Liver (tissue), 9 donors: Measurements from ENCODE around the gene MPRIP. TPM values are rescaled to one million over a fixed set of nuclear protein-coding genes. Genes with fewer than 3 reads are reported as not detected.
"Not testable (repeated sequence)": the region's sequence is repeated elsewhere in the genome, so short reads cannot be mapped to it uniquely, and the experiment has no call there.

Experiments used
- DNase-seq: peaks from one replicate; pipeline ENCODE4 v3.0.0-alpha.2; 2017; ENCODE audit warnings: low spot score
- H3K27ac ChIP-seq, 2 donors: one replicate each; pipeline ENCODE4 v1.7.0; 2013; ENCODE audit warnings: inconsistent platforms in 2 of 2, low read length in 2 of 2, control low read depth in 1 of 2, low read depth in 1 of 2, mild to moderate bottlenecking in 1 of 2
- H3K27me3 ChIP-seq, 4 donors: one replicate each; pipeline versions ENCODE4 v1.6.1 to v1.7.0; 2013; ENCODE audit warnings: low read length in 3 of 4, inconsistent platforms in 1 of 4, mild to moderate bottlenecking in 1 of 4, moderate library complexity in 1 of 4; ENCODE audit not compliant: control insufficient read depth in 4 of 4, insufficient read depth in 4 of 4
- H3K36me3 ChIP-seq, 4 donors: one replicate each; pipeline versions ENCODE4 v1.6.1 to v1.7.0; 2013; ENCODE audit warnings: low read length in 3 of 4, mild to moderate bottlenecking in 3 of 4, low read depth in 1 of 4, moderate library complexity in 1 of 4; ENCODE audit not compliant: control insufficient read depth in 4 of 4, insufficient read depth in 3 of 4
- H3K4me1 ChIP-seq, 4 donors: one replicate each; pipeline versions ENCODE4 v1.6.1 to v1.7.0; 2013; ENCODE audit warnings: low read length in 3 of 4, mild to moderate bottlenecking in 3 of 4, moderate library complexity in 1 of 4; ENCODE audit not compliant: control insufficient read depth in 4 of 4, insufficient read depth in 4 of 4
- H3K4me3 ChIP-seq, 3 donors: one replicate each; pipeline versions ENCODE4 v1.6.1 to v1.7.0; 2013; ENCODE audit warnings: low read length in 3 of 3, control low read depth in 1 of 3, low read depth in 1 of 3, mild to moderate bottlenecking in 1 of 3
- H3K9ac ChIP-seq, 2 donors: one replicate each; pipeline ENCODE4 v1.7.0; 2013; ENCODE audit warnings: low read length in 2 of 2, mild to moderate bottlenecking in 2 of 2, moderate library complexity in 2 of 2, control low read depth in 1 of 2, low read depth in 1 of 2
- H3K9me3 ChIP-seq, 4 donors: one replicate each; pipeline versions ENCODE4 v1.6.1 to v1.7.0; 2013; ENCODE audit warnings: low read length in 3 of 4; ENCODE audit not compliant: control insufficient read depth in 4 of 4
- ATF3 ChIP-seq: IDR thresholded peaks from 2 replicates; pipeline ENCODE4 v1.6.1; 2016; ENCODE audit warnings: antibody characterized with exemption
- CTCF ChIP-seq: fragments of 150-350 bp; IDR thresholded peaks from 2 replicates; pipeline ENCODE4 v1.5.1; 2017; ENCODE audit warnings: improper control_type of control experiment, low read depth, low read length; ENCODE audit not compliant: missing input control
- EGR1 ChIP-seq, 2 donors: IDR thresholded peaks; 2 replicates each; pipeline ENCODE4 v1.6.1; 2016 to 2018; ENCODE audit warnings: antibody characterized with exemption in 2 of 2, low read depth in 2 of 2
- FOXA1 ChIP-seq: IDR thresholded peaks from 2 replicates; pipeline ENCODE4 v1.6.1; 2016; ENCODE audit warnings: antibody characterized with exemption
- FOXA2 ChIP-seq: IDR thresholded peaks from 2 replicates; pipeline ENCODE4 v1.6.1; 2016; ENCODE audit warnings: antibody characterized with exemption
- GABPA ChIP-seq, 2 donors: IDR thresholded peaks in 1 of 2; conservative IDR thresholded peaks in 1 of 2; 2 replicates each; pipeline ENCODE4 v1.6.1; 2016; ENCODE audit warnings: antibody characterized with exemption in 2 of 2, mild to moderate bottlenecking in 1 of 2, moderate library complexity in 1 of 2
- HNF4A ChIP-seq, 2 donors: conservative IDR thresholded peaks; 2 replicates each; pipeline ENCODE4 v1.6.1; 2016; ENCODE audit warnings: antibody characterized with exemption in 2 of 2, mild to moderate bottlenecking in 2 of 2
- HNF4G ChIP-seq: IDR thresholded peaks from 2 replicates; pipeline ENCODE4 v1.6.1; 2016; ENCODE audit warnings: antibody characterized with exemption
- JUND ChIP-seq, 2 donors: IDR thresholded peaks; 2 replicates each; pipeline ENCODE4 v1.6.1; 2016; ENCODE audit warnings: antibody characterized with exemption in 2 of 2
- MAX ChIP-seq: IDR thresholded peaks from 2 replicates; pipeline ENCODE4 v1.6.1; 2016; ENCODE audit warnings: antibody characterized with exemption
- NR2F2 ChIP-seq: IDR thresholded peaks from 2 replicates; pipeline ENCODE4 v1.6.1; 2016; ENCODE audit warnings: antibody characterized with exemption
- RAD21 ChIP-seq, 2 donors: IDR thresholded peaks; 2 replicates each; pipeline ENCODE4 v1.6.1; 2016; ENCODE audit warnings: antibody characterized with exemption in 2 of 2, mild to moderate bottlenecking in 2 of 2
- REST ChIP-seq: IDR thresholded peaks from 2 replicates; pipeline ENCODE4 v1.6.1; 2016; ENCODE audit warnings: antibody characterized with exemption, mild to moderate bottlenecking
- RXRA ChIP-seq, 2 donors: IDR thresholded peaks; 2 replicates each; pipeline ENCODE4 v1.6.1; 2017 to 2018; ENCODE audit warnings: antibody characterized with exemption in 2 of 2, mild to moderate bottlenecking in 1 of 2
- SP1 ChIP-seq: IDR thresholded peaks from 2 replicates; pipeline ENCODE4 v1.6.1; 2018; ENCODE audit warnings: antibody characterized with exemption, mild to moderate bottlenecking
- TAF1 ChIP-seq: conservative IDR thresholded peaks from 2 replicates; pipeline ENCODE4 v1.6.1; 2016; ENCODE audit warnings: antibody characterized with exemption, mild to moderate bottlenecking
- YY1 ChIP-seq: IDR thresholded peaks from 2 replicates; pipeline ENCODE4 v1.6.1; 2016; ENCODE audit warnings: antibody characterized with exemption, mild to moderate bottlenecking
- ZBTB33 ChIP-seq: IDR thresholded peaks from 2 replicates; pipeline ENCODE4 v1.6.1; 2016; ENCODE audit warnings: antibody characterized with exemption
- WGBS: extraction: QIAGEN DNeasy Blood & Tissue Kit; methylation state at CpG from one replicate; pipeline ENCODE4 v1.1.7; 2013; 5-methylcytosine and 5-hydroxymethylcytosine counted together
- polyA plus RNA-seq, 2 donors: library from polyadenylated mRNA; stranded (reverse) in 1 of 2; unstranded in 1 of 2; fragments of 200-250 nt in 1 of 2; fragments of >200 nt in 1 of 2; fragmentation: Nextera tagmentation in 1 of 2; extraction: Ambion mirVana in 1 of 2; gene quantifications; one replicate each; pipeline versions ENCODE4 v1.2.1 to v1.2.3, GENCODE V29; 2013 to 2015
- total RNA-seq, 2 donors: library from RNA; depleted of rRNA; stranded (reverse); fragments of >200 nt; gene quantifications; one replicate each; pipeline ENCODE4 v1.2.3, GENCODE V29; 2014
- donor health status: healthy.
- donor health status: healthy.
- donor health status: healthy.
- donor health status: healthy.
- donor health status: healthy.

Gene MPRIP
- total and polyA plus RNA-seq, 4 donors = 21.2 to 61.9 (median 34.7) TPM

- H3K27ac ChIP-seq, H3K27me3 ChIP-seq, H3K36me3 ChIP-seq, H3K9me3 ChIP-seq, H3K4me3 ChIP-seq, H3K9ac ChIP-seq, DNase-seq: not testable (repeated sequence)
- peaks cover 0 to 11% (median 8%) of the 10 kb centered on the region in 4 donors for H3K4me1 ChIP-seq
- whole genome bisulfite sequencing = 93% methylated on average over 20 of the region's 20 CpGs
Observed at GRCh38 chr17:17002731-17003715, 39.2 kb upstream of the MPRIP start.

GRCh38 chr17:17004251-17004996 is 37.8 kb upstream of the MPRIP start:
- Histone ChIP-seq H3K9me3 (no peaks in the 10 kb centered on the region), H3K27ac (no peak overlapping the region), H3K36me3 (no peaks in the 10 kb centered on the region), H3K4me3 (no peak overlapping the region), H3K27me3 (no peaks in the 10 kb centered on the region), H3K9ac (no peak overlapping the region), H3K4me1 (peaks cover 2 to 11% (median 8%) of the 10 kb centered on the region in 4 donors)
- TF ChIP-seq RXRA (IDR thresholded peaks at IDR 0.05) (no peak), HNF4A (conservative IDR thresholded peaks at IDR 0.05) (no peak), REST (no peak), FOXA2 (no peak), TAF1 (no peak), CTCF (no peak), HNF4G (no peak), GABPA (IDR thresholded peaks at IDR 0.05 in 1 of 2, conservative IDR thresholded peaks at IDR 0.05 in 1 of 2) (no peak), MAX (no peak), YY1 (no peak), ZBTB33 (no peak), SP1 (no peak), RAD21 (IDR thresholded peaks at IDR 0.05) (no peak), FOXA1 (no peak), NR2F2 (no peak), ATF3 (no peak), JUND (IDR thresholded peaks at IDR 0.05) (no peak), EGR1 (IDR thresholded peaks at IDR 0.05; ENCODE audit: low read depth in 2 of 2) (no peak)
- DNase-seq = no peak
- 86% methylated on average over 19 of the region's 19 CpGs for WGBS

GRCh38 chr17:17004997-17005614 is 37.2 kb upstream of the MPRIP start:
- peaks cover 4 to 15% (median 9%) of the 10 kb centered on the region in 4 donors for H3K4me1 ChIP-seq
- not testable (repeated sequence) for H3K36me3 ChIP-seq, H3K9ac ChIP-seq, DNase-seq, H3K27me3 ChIP-seq, H3K4me3 ChIP-seq, H3K9me3 ChIP-seq, H3K27ac ChIP-seq
- 77% methylated on average over 13 of the region's 14 CpGs for WGBS
